Gastrocnemius medialis (tissue), 4 donors: ENCODE data around the gene MEPE. TPM values are rescaled to one million over a fixed set of nuclear protein-coding genes. Genes with fewer than 3 reads are reported as not detected.
"Not testable (repeated sequence)": the region's sequence is repeated elsewhere in the genome, so short reads cannot be mapped to it uniquely, and the experiment has no call there.

Source experiments
- ATAC-seq, 2 donors: fragments of 150-250 bp; one replicate each; pipeline ENCODE4 v1.9.1; 2016
- DNase-seq, 2 donors: peaks; one replicate each; pipeline ENCODE4 v3.0.0-alpha.2; 2019
- H3K27ac ChIP-seq, 4 donors: fragments of 200-600 bp; sonication (generic); 1 replicate in 1 of 4; 2 replicates in 3 of 4; pipeline ENCODE4 v1.5.1; 2016 to 2018; ENCODE audit warnings: mild to moderate bottlenecking in 2 of 4, moderate library complexity in 1 of 4
- H3K27me3 ChIP-seq, 3 donors: fragments of 200-600 bp; sonication (generic) in 2 of 3; 1 replicate in 1 of 3; 2 replicates in 2 of 3; pipeline versions ENCODE4 v1.5.1 to v1.6.0; 2016 to 2019; ENCODE audit warnings: mild to moderate bottlenecking in 1 of 3, moderate library complexity in 1 of 3
- H3K36me3 ChIP-seq, 2 donors: fragments of 200-600 bp; sonication (generic) in 1 of 2; one replicate each; pipeline ENCODE4 v1.5.1; 2017 to 2018
- H3K4me1 ChIP-seq, 2 donors: fragments of 200-600 bp; sonication (generic) in 1 of 2; one replicate each; pipeline ENCODE4 v1.5.1; 2016 to 2017; ENCODE audit warnings: mild to moderate bottlenecking in 2 of 2
- H3K4me3 ChIP-seq, 4 donors: fragments of 200-600 bp; sonication (generic) in 3 of 4; 1 replicate in 1 of 4; 2 replicates in 3 of 4; pipeline ENCODE4 v1.5.1; 2016 to 2019; ENCODE audit warnings: mild to moderate bottlenecking in 2 of 4
- H3K9me3 ChIP-seq, 3 donors: fragments of 200-600 bp; sonication (generic) in 2 of 3; 1 replicate in 1 of 3; 2 replicates in 2 of 3; pipeline ENCODE4 v1.5.1; 2016 to 2019
- CTCF ChIP-seq, 5 experiments: fragments of 450-650 bp in 3 of 5; fragments of 200-600 bp in 2 of 5; sonication (generic) in 2 of 5; IDR thresholded peaks in 4 of 5; conservative IDR thresholded peaks in 1 of 5; 1 replicate in 4 of 5; 2 replicates in 1 of 5; pipeline ENCODE4 v1.5.1; 2016 to 2019; ENCODE audit warnings: antibody characterized with exemption in 5 of 5, mild to moderate bottlenecking in 3 of 5, moderate library complexity in 3 of 5
- POLR2A ChIP-seq, 2 donors: fragments of 450-650 bp; IDR thresholded peaks; one replicate each; pipeline ENCODE4 v1.6.1; 2017; ENCODE audit warnings: antibody characterized with exemption in 2 of 2, mild to moderate bottlenecking in 2 of 2, moderate library complexity in 2 of 2
- in situ Hi-C, 4 donors: fragments of 200-750 bp; cut with MboI; loops; one replicate each; pipeline versions ENCODE4 v1.15.0 to v1.8.0; 2017; ENCODE audit warnings: low sequenced_read_pairs in 4 of 4
- intact Hi-C: fragments of 100-400 bp; cut with DNase I; formaldehyde crosslinking; loops from one replicate; pipeline ENCODE4 v1.15.1; 2023; ENCODE audit warnings: low total_unique reads
- total RNA-seq, 4 donors: library from RNA; depleted of rRNA; stranded (reverse); fragments of >200 nt; gene quantifications; one replicate each; pipeline versions ENCODE4 v1.1.0 to v1.2.3, GENCODE V29; 2016

Gene MEPE
- total RNA-seq, 4 donors from 2014 or later, result not detected

GRCh38 chr4:87882321-87882720 lies 49.6 kb downstream of the MEPE start:
- Histone ChIP-seq H3K4me1 (no peaks in the 10 kb centered on the region), H3K36me3 (no peaks in the 10 kb centered on the region), H3K27me3 (no peaks in the 10 kb centered on the region), H3K27ac (no peak overlapping the region), H3K4me3 (no peak overlapping the region), H3K9me3 (no peaks in the 10 kb centered on the region)
- DNase-seq, result no peak
- intact Hi-C loops, result no loop called here
- no peak for ATAC-seq
- in situ Hi-C loops, result no loop called here
- no peak for TF ChIP-seq CTCF (IDR thresholded peaks at IDR 0.05 in 4 of 5, conservative IDR thresholded peaks at IDR 0.05 in 1 of 5)
- no peak for TF ChIP-seq POLR2A (IDR thresholded peaks at IDR 0.05)

- TF ChIP-seq CTCF (IDR thresholded peaks at IDR 0.05 in 4 of 5, conservative IDR thresholded peaks at IDR 0.05 in 1 of 5) (no peak), POLR2A (IDR thresholded peaks at IDR 0.05) (no peak)
- no peaks in the 10 kb centered on the region for H3K27me3 ChIP-seq
- ATAC-seq, result no peak
- no peak for DNase-seq
- in situ Hi-C loops, result no loop called here
- intact Hi-C loops, result no loop called here
- H3K4me3 ChIP-seq, result no peak overlapping the region
- H3K27ac ChIP-seq, result no peak overlapping the region
- H3K4me1 ChIP-seq, result no peaks in the 10 kb centered on the region
- H3K36me3 ChIP-seq, result no peaks in the 10 kb centered on the region
- H3K9me3 ChIP-seq, result no peaks in the 10 kb centered on the region
These were observed 50.1 kb downstream of the MEPE start for GRCh38 chr4:87882861-87883260.

- Histone ChIP-seq H3K27ac (no peak overlapping the region), H3K27me3 (no peaks in the 10 kb centered on the region), H3K4me1 (no peaks in the 10 kb centered on the region), H3K9me3 (no peaks in the 10 kb centered on the region), H3K36me3 (no peaks in the 10 kb centered on the region), H3K4me3 (no peak overlapping the region)
- intact Hi-C loops (no loop called here), in situ Hi-C loops (no loop called here)
- ATAC-seq (no peak), DNase-seq (no peak)
- TF ChIP-seq CTCF (IDR thresholded peaks at IDR 0.05 in 4 of 5, conservative IDR thresholded peaks at IDR 0.05 in 1 of 5) (no peak), POLR2A (IDR thresholded peaks at IDR 0.05) (no peak)
These were observed 52.3 kb downstream of the MEPE start for GRCh38 chr4:87884976-87885549.

GRCh38 chr4:87886083-87886482 lies 53.3 kb downstream of the MEPE start:
- DNase-seq (no peak), ATAC-seq (no peak)
- TF ChIP-seq POLR2A (IDR thresholded peaks at IDR 0.05) (no peak), CTCF (IDR thresholded peaks at IDR 0.05 in 4 of 5, conservative IDR thresholded peaks at IDR 0.05 in 1 of 5) (no peak)
- Histone ChIP-seq H3K4me1 (no peaks in the 10 kb centered on the region), H3K9me3 (no peaks in the 10 kb centered on the region), H3K27me3 (no peaks in the 10 kb centered on the region), H3K36me3 (no peaks in the 10 kb centered on the region), H3K4me3 (no peak overlapping the region), H3K27ac (no peak overlapping the region)
- in situ Hi-C loops (no loop called here), intact Hi-C loops (no loop called here)

GRCh38 chr4:87890753-87891152 lies 58.0 kb downstream of the MEPE start:
- H3K36me3 ChIP-seq, intact Hi-C loops, H3K27ac ChIP-seq, H3K27me3 ChIP-seq, in situ Hi-C loops, DNase-seq, H3K4me1 ChIP-seq, ATAC-seq, H3K9me3 ChIP-seq, H3K4me3 ChIP-seq: not testable (repeated sequence)
